ENCODE data around the gene TMEM184A.

GRCh38 chr7:1536743-1537534 lies 19.1 kb downstream of the TMEM184A start:
- no peak for TF ChIP-seq EZH2 (IDR thresholded peaks at IDR 0.05; ENCODE audit: insufficient read depth, poor library complexity, severe bottlenecking)
- TF ChIP-seq EZH2phosphoT487 (IDR thresholded peaks at IDR 0.05; ENCODE audit: insufficient read depth, low read depth), result no peak

All from GM23248 (cell line).